ENCODE data around the gene EQTN.

DNA sequence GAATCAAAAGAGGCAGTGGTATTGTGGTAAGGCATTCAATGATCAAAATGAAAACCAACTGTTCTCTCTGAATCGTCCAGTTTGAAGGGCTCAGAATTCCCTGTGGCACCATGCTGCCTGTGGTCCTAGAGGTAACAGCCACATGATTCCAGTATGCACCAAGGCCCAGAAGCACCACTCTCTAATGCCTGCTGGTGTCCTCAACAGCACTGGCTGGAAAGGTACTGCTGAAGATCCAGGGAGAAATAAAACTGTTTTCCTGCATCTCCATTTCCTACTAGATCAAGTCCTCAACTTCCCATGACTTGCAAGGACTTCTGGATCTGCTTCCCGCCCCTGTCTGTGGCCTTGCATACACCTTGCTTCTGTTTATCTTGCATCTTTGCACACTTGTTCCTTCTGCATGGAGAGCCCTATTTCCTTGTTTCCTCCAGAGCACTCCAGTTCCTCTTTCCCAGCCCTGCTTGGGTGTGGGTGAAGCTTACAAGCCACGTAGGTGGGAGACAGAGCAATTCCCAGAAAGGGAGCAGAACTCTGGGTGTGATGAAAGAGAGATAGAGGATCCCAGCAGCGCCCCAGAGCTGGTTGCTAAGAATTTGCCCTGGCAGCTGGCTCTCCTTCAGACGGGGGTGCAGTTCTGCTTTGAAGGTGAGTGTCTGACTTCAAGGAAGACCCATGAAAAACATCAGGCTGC, 41.0 kb upstream of the EQTN start:
- TF ChIP-seq, protein P1, sequence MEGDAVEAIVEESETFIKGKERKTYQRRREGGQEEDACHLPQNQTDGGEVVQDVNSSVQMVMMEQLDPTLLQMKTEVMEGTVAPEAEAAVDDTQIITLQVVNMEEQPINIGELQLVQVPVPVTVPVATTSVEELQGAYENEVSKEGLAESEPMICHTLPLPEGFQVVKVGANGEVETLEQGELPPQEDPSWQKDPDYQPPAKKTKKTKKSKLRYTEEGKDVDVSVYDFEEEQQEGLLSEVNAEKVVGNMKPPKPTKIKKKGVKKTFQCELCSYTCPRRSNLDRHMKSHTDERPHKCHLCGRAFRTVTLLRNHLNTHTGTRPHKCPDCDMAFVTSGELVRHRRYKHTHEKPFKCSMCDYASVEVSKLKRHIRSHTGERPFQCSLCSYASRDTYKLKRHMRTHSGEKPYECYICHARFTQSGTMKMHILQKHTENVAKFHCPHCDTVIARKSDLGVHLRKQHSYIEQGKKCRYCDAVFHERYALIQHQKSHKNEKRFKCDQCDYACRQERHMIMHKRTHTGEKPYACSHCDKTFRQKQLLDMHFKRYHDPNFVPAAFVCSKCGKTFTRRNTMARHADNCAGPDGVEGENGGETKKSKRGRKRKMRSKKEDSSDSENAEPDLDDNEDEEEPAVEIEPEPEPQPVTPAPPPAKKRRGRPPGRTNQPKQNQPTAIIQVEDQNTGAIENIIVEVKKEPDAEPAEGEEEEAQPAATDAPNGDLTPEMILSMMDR (IDR thresholded peaks at IDR 0.05) = no peak
- TF ChIP-seq POLR2A (IDR thresholded peaks at IDR 0.05) = no peak

Measured in ovary (tissue), 3 donors.